ENCODE results near the gene ARHGEF4. TPM values are rescaled to one million over a fixed set of nuclear protein-coding genes. Genes with fewer than 3 reads are reported as not detected.

Gene ARHGEF4
- total RNA-seq, 6 experiments from 2014 or later, result 0.44 to 6.7 (median 0.67) TPM; not detected in 2

- no peak overlapping the region for H3K27ac ChIP-seq
- intact Hi-C loops (cut with DNase I), result loop anchor here (5.0 kb wide), 2 partner anchors 68 to 73 kb away; no protein-coding TSS in a partner anchor
- H3K9me3 ChIP-seq, result no peaks in the 10 kb centered on the region
- no peaks in the 10 kb centered on the region for H3K36me3 ChIP-seq
- WGBS (ENCODE audit: insufficient coverage, low coverage, low lambda C conversion rate, missing lambda C conversion rate), result 29% methylated on average over 5 of the region's 5 CpGs
- H3K4me1 ChIP-seq, result no peaks in the 10 kb centered on the region
- no peak overlapping the region for H3K4me3 ChIP-seq
- DNase-seq (no peak), ATAC-seq (no peak)
- no peaks in the 10 kb centered on the region for H3K27me3 ChIP-seq
- TF ChIP-seq CTCF (IDR thresholded peaks at IDR 0.05) (no peak), POLR2A (IDR thresholded peaks at IDR 0.05) (no peak)
Measured at GRCh38 chr2:130870161-130870485, 33.4 kb downstream of the ARHGEF4 start.

- Histone ChIP-seq H3K9me3 (no peaks in the 10 kb centered on the region), H3K4me3 (no peak overlapping the region), H3K4me1 (no peaks in the 10 kb centered on the region), H3K36me3 (no peaks in the 10 kb centered on the region), H3K27me3 (no peaks in the 10 kb centered on the region), H3K27ac (no peak overlapping the region)
- intact Hi-C loops (cut with DNase I), result loop anchor here (5.0 kb wide), 2 partner anchors 68 to 73 kb away; no protein-coding TSS in a partner anchor
- ATAC-seq (no peak), DNase-seq (no peak)
- TF ChIP-seq POLR2A (IDR thresholded peaks at IDR 0.05) (no peak), CTCF (IDR thresholded peaks at IDR 0.05) (no peak)
- WGBS (ENCODE audit: insufficient coverage, low coverage, low lambda C conversion rate, missing lambda C conversion rate), result 67% methylated on average over 3 of the region's 7 CpGs
Measured at GRCh38 chr2:130870779-130871178, 34.1 kb downstream of the ARHGEF4 start.

- H3K4me3 ChIP-seq, result no peak overlapping the region
- TF ChIP-seq POLR2A (IDR thresholded peaks at IDR 0.05) (no peak), CTCF (IDR thresholded peaks at IDR 0.05) (no peak)
- ATAC-seq (no peak), DNase-seq (no peak)
- H3K36me3 ChIP-seq, result no peaks in the 10 kb centered on the region
- no peak overlapping the region for H3K27ac ChIP-seq
- intact Hi-C loops (cut with DNase I), result loop anchor here (5.0 kb wide), 2 partner anchors 70 to 75 kb away; no protein-coding TSS in a partner anchor
- 64% methylated on average over 10 of the region's 20 CpGs for WGBS (ENCODE audit: insufficient coverage, low coverage, low lambda C conversion rate, missing lambda C conversion rate)
- no peaks in the 10 kb centered on the region for H3K9me3 ChIP-seq
- H3K4me1 ChIP-seq, result no peaks in the 10 kb centered on the region
- H3K27me3 ChIP-seq, result no peaks in the 10 kb centered on the region
Measured at GRCh38 chr2:130871843-130872740, 35.4 kb downstream of the ARHGEF4 start.

- H3K9me3 ChIP-seq, result no peaks in the 10 kb centered on the region
- intact Hi-C loops (cut with DNase I), result loop anchor here (5.0 kb wide), 2 partner anchors 70 to 75 kb away; no protein-coding TSS in a partner anchor
- H3K27ac ChIP-seq, result no peak overlapping the region
- ATAC-seq, result peak in 1 of 4 donors; percentile 8
- TF ChIP-seq CTCF (IDR thresholded peaks at IDR 0.05) (no peak), POLR2A (IDR thresholded peaks at IDR 0.05) (no peak)
- no peak overlapping the region for H3K4me3 ChIP-seq
- no peaks in the 10 kb centered on the region for H3K27me3 ChIP-seq
- H3K36me3 ChIP-seq, result no peaks in the 10 kb centered on the region
- WGBS (ENCODE audit: insufficient coverage, low coverage, low lambda C conversion rate, missing lambda C conversion rate), result no CpG with 5 or more reads among the region's 6 CpGs
- DNase-seq, result no peak
- H3K4me1 ChIP-seq, result no peaks in the 10 kb centered on the region
Measured at GRCh38 chr2:130872741-130873125, 36.0 kb downstream of the ARHGEF4 start.
